ENCODE results near the gene DACT3.

DNA sequence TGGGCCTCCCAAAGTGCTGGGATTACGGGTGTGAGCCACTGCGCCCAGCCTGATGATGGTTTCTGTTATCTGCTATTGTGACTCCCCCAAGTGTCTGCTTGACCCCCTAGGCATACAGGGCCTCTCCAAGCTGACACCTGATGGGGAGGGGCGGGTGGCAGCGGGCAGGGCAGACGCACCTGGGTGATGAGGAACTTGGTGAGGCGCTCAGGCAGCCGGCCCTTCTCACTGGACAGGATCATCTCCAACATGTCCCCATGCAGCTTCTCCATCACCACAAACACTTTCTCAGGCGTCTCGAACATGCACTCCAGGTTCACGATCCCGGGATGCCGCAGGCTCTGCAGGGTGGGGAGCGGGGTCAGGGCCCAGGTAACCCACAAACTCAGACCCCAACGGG, 28.4 kb upstream of the DACT3 start:
- TF ChIP-seq, protein P1, sequence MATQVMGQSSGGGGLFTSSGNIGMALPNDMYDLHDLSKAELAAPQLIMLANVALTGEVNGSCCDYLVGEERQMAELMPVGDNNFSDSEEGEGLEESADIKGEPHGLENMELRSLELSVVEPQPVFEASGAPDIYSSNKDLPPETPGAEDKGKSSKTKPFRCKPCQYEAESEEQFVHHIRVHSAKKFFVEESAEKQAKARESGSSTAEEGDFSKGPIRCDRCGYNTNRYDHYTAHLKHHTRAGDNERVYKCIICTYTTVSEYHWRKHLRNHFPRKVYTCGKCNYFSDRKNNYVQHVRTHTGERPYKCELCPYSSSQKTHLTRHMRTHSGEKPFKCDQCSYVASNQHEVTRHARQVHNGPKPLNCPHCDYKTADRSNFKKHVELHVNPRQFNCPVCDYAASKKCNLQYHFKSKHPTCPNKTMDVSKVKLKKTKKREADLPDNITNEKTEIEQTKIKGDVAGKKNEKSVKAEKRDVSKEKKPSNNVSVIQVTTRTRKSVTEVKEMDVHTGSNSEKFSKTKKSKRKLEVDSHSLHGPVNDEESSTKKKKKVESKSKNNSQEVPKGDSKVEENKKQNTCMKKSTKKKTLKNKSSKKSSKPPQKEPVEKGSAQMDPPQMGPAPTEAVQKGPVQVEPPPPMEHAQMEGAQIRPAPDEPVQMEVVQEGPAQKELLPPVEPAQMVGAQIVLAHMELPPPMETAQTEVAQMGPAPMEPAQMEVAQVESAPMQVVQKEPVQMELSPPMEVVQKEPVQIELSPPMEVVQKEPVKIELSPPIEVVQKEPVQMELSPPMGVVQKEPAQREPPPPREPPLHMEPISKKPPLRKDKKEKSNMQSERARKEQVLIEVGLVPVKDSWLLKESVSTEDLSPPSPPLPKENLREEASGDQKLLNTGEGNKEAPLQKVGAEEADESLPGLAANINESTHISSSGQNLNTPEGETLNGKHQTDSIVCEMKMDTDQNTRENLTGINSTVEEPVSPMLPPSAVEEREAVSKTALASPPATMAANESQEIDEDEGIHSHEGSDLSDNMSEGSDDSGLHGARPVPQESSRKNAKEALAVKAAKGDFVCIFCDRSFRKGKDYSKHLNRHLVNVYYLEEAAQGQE (IDR thresholded peaks at IDR 0.05; ENCODE audit: low read depth, low read length), result no peak
- TF ChIP-seq EZH2phosphoT487 (IDR thresholded peaks at IDR 0.05; ENCODE audit: borderline replicate concordance, low read depth) (no peak), CHD2 (IDR thresholded peaks at IDR 0.05; ENCODE audit: low read length, partially characterized antibody) (no peak), TCF12 (IDR thresholded peaks at IDR 0.05) (no peak), SMC3 (IDR thresholded peaks at IDR 0.05; ENCODE audit: low read depth, low read length) (no peak), RCOR1 (IDR thresholded peaks at IDR 0.05; ENCODE audit: low read length) (no peak)
- TF ChIP-seq, protein P2, sequence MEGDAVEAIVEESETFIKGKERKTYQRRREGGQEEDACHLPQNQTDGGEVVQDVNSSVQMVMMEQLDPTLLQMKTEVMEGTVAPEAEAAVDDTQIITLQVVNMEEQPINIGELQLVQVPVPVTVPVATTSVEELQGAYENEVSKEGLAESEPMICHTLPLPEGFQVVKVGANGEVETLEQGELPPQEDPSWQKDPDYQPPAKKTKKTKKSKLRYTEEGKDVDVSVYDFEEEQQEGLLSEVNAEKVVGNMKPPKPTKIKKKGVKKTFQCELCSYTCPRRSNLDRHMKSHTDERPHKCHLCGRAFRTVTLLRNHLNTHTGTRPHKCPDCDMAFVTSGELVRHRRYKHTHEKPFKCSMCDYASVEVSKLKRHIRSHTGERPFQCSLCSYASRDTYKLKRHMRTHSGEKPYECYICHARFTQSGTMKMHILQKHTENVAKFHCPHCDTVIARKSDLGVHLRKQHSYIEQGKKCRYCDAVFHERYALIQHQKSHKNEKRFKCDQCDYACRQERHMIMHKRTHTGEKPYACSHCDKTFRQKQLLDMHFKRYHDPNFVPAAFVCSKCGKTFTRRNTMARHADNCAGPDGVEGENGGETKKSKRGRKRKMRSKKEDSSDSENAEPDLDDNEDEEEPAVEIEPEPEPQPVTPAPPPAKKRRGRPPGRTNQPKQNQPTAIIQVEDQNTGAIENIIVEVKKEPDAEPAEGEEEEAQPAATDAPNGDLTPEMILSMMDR (IDR thresholded peaks at IDR 0.05), result no peak
- TF ChIP-seq, protein P3, sequence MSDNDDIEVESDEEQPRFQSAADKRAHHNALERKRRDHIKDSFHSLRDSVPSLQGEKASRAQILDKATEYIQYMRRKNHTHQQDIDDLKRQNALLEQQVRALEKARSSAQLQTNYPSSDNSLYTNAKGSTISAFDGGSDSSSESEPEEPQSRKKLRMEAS (IDR thresholded peaks at IDR 0.05; ENCODE audit: low read depth), result no peak

All from SK-N-SH (cell line).